B cell (primary cell): ENCODE measurements around the gene INHBB. TPM values are rescaled to one million over a fixed set of nuclear protein-coding genes. Genes with fewer than 3 reads are reported as not detected.
"Not testable (repeated sequence)": the region's sequence is repeated elsewhere in the genome, so short reads cannot be mapped to it uniquely, and the experiment has no call there.

Experiments used
- ATAC-seq: fragments of 200-7000 bp; cut with Tn5 transposase; one replicate; pipeline ENCODE4 v1.10.0; 2021; ENCODE audit warnings: low read depth, mild to moderate bottlenecking, moderate number of reproducible peaks, moderate library complexity
- CTCF ChIA-PET: fragments of 350-600 bp; sonication (Branson Sonifier 250); formaldehyde crosslinking; loops from one replicate; lab custom pipeline; 2021; ENCODE audit warnings: antibody characterized with exemption, inconsistent platforms; lab: Charles Lee
- POLR2A ChIA-PET: fragments of 350-600 bp; sonication (Branson Sonifier 250); formaldehyde crosslinking; loops from one replicate; lab custom pipeline; 2021; ENCODE audit warnings: antibody characterized with exemption; lab: Charles Lee
- DNase-seq: peaks from one replicate; pipeline ENCODE4 v3.0.0; 2013
- H2AFZ ChIP-seq: 2 replicates; pipeline ENCODE4 v1.6.1; 2012; ENCODE audit warnings: mild to moderate bottlenecking, low read depth, low read length; ENCODE audit not compliant: insufficient read depth, poor library complexity, severe bottlenecking
- H3K27ac ChIP-seq, 2 donors: 1 replicate in 1 of 2; 2 replicates in 1 of 2; pipeline ENCODE4 v1.5.1; 2012 to 2013; ENCODE audit warnings: low read length in 2 of 2, mild to moderate bottlenecking in 2 of 2, moderate library complexity in 1 of 2
- H3K27me3 ChIP-seq, 4 experiments: fragments of 200-600 bp in 1 of 4; sonication (generic) in 1 of 4; replicated peaks in 1 of 4; 1 replicate in 2 of 4; 2 replicates in 2 of 4; pipeline versions ENCODE4 v1.6.1 to v1.7.0; 2013 to 2016; ENCODE audit warnings: low read length in 3 of 4, mild to moderate bottlenecking in 2 of 4, mixed read lengths in 1 of 4, moderate library complexity in 1 of 4; ENCODE audit not compliant: insufficient read depth in 4 of 4, control insufficient read depth in 3 of 4; ENCODE audit errors: control extremely low read depth in 1 of 4
- H3K36me3 ChIP-seq, 2 experiments: replicated peaks in 1 of 2; 1 replicate in 1 of 2; 2 replicates in 1 of 2; pipeline versions ENCODE4 v1.6.1 to v1.7.1; 2013; ENCODE audit warnings: low read length in 1 of 2; ENCODE audit not compliant: insufficient read depth in 2 of 2, control insufficient read depth in 1 of 2; ENCODE audit errors: control extremely low read depth in 1 of 2, extremely low read depth in 1 of 2
- H3K4me1 ChIP-seq, 2 donors: fragments of 200-600 bp in 1 of 2; sonication (generic) in 1 of 2; 1 replicate in 1 of 2; 2 replicates in 1 of 2; pipeline versions ENCODE4 v1.5.1 to v1.6.1; 2013 to 2017; ENCODE audit warnings: low read length in 2 of 2; ENCODE audit not compliant: control insufficient read depth in 2 of 2, insufficient read depth in 2 of 2
- H3K4me2 ChIP-seq: replicated peaks from 2 replicates; pipeline ENCODE3; 2012; ENCODE audit warnings: mild to moderate bottlenecking, low read depth, low read length; ENCODE audit not compliant: poor library complexity, severe bottlenecking
- H3K4me3 ChIP-seq, 5 experiments: fragments of 200-600 bp in 1 of 5; sonication (generic) in 1 of 5; 1 replicate in 3 of 5; 2 replicates in 2 of 5; pipeline versions ENCODE4 v1.5.1 to v1.7.0; 2011 to 2016; ENCODE audit warnings: low read length in 4 of 5, mild to moderate bottlenecking in 4 of 5, low read depth in 2 of 5, control low read depth in 1 of 5, moderate library complexity in 1 of 5; ENCODE audit not compliant: insufficient read depth in 1 of 5; ENCODE audit errors: control extremely low read depth in 1 of 5, extremely low read depth in 1 of 5
- H3K79me2 ChIP-seq: fragments of 200-600 bp; sonication (generic); one replicate; pipeline ENCODE4 v1.6.0; 2016; ENCODE audit warnings: low read length; ENCODE audit not compliant: control insufficient read depth, insufficient read depth
- H3K9ac ChIP-seq: fragments of 200-600 bp; sonication (generic); 2 replicates; pipeline ENCODE4 v1.6.1; 2017; ENCODE audit warnings: mild to moderate bottlenecking, low read length, moderate library complexity
- H3K9me3 ChIP-seq, 3 donors: one replicate each; pipeline versions ENCODE4 v1.6.1 to v1.7.1; 2013; ENCODE audit warnings: low read length in 2 of 3; ENCODE audit not compliant: control insufficient read depth in 2 of 3, insufficient read depth in 1 of 3; ENCODE audit errors: control extremely low read depth in 1 of 3
- H4K20me1 ChIP-seq: 2 replicates; pipeline ENCODE4 v1.6.0; 2012; ENCODE audit warnings: mild to moderate bottlenecking, low read length; ENCODE audit not compliant: insufficient read depth, control insufficient read depth, poor library complexity, severe bottlenecking
- H3K27ac Mint-ChIP-seq: one replicate; pipeline ENCODE4 v1.8.0; 2021; ENCODE audit warnings: mixed read lengths
- H3K27me3 Mint-ChIP-seq: one replicate; pipeline ENCODE4 v1.8.0; 2021; ENCODE audit warnings: mixed read lengths
- H3K4me1 Mint-ChIP-seq: one replicate; pipeline ENCODE4 v1.8.0; 2021; ENCODE audit warnings: mixed read lengths
- H3K4me3 Mint-ChIP-seq: one replicate; pipeline ENCODE4 v1.8.0; 2021; ENCODE audit warnings: mixed read lengths
- H3K9me3 Mint-ChIP-seq: one replicate; pipeline ENCODE4 v1.8.0; 2022; ENCODE audit warnings: mixed read lengths; ENCODE audit not compliant: insufficient read depth
- CTCF ChIP-seq: fragments of 200-600 bp; IDR thresholded peaks from one replicate; pipeline ENCODE4 v1.8.0; 2022; ENCODE audit warnings: antibody characterized with exemption, mild to moderate bottlenecking
- EZH2 ChIP-seq: IDR thresholded peaks from 2 replicates; pipeline ENCODE4 v1.6.1; 2012; ENCODE audit warnings: borderline replicate concordance, low read depth, mild to moderate bottlenecking, moderate library complexity, low read length; ENCODE audit not compliant: insufficient read depth, poor library complexity, severe bottlenecking
- WGBS: methylation state at CpG from one replicate; pipeline ENCODE4 v1.1.5; 2013; ENCODE audit warnings: missing lambda C conversion rate; ENCODE audit not compliant: insufficient coverage; 5-methylcytosine and 5-hydroxymethylcytosine counted together
- intact Hi-C: fragments of 100-400 bp; cut with micrococcal nuclease; formaldehyde crosslinking; loops from one replicate; pipeline ENCODE4 v1.10.0; 2022
- polyA plus RNA-seq: library from polyadenylated mRNA; depleted of rRNA; stranded (reverse); fragments of >200 nt; gene quantifications from 2 replicates; pipeline ENCODE4 v1.2.3, GENCODE V29; 2012
- total RNA-seq, 2 donors: library from RNA; stranded (reverse); fragments of 120-200 nt in 1 of 2; gene quantifications; 1 replicate in 1 of 2; 2 replicates in 1 of 2; pipeline versions ENCODE4 v1.2.3 to v1.2.4, GENCODE V29; 2013 to 2022

Gene INHBB
- total and polyA plus RNA-seq, 2 donors (not counting 1 experiment from before 2014, with no cell fraction given): 0.03 TPM; not detected in 1

GRCh38 chr2:120319686-120320317, 26.1 kb upstream of the INHBB start:
- no peak overlapping the region for H3K27ac Mint-ChIP-seq
- Histone ChIP-seq H4K20me1 (no peaks in the 10 kb centered on the region), H3K36me3 (no peaks in the 10 kb centered on the region), H3K9ac (no peak overlapping the region), H3K27ac (no peak overlapping the region), H3K4me1 (no peaks in the 10 kb centered on the region), H3K4me2 (no peak overlapping the region), H2AFZ (no peak overlapping the region), H3K4me3 (no peak overlapping the region), H3K9me3 (peaks cover 0 to 4% (median 0%) of the 10 kb centered on the region in 3 donors), H3K27me3 (peaks cover 0 to 5% (median 2%) of the 10 kb centered on the region in 4 experiments), H3K79me2 (no peaks in the 10 kb centered on the region)
- H3K4me1 Mint-ChIP-seq: no peaks in the 10 kb centered on the region
- CTCF ChIA-PET: interaction anchor here (0.7 kb wide), 1 partner anchor 19 kb away, joined by 3 read pairs; no protein-coding TSS in a partner anchor
- no peaks in the 10 kb centered on the region for H3K9me3 Mint-ChIP-seq
- WGBS: 92% methylated on average over 18 of the region's 18 CpGs
- no peak overlapping the region for H3K4me3 Mint-ChIP-seq
- no peak for DNase-seq
- no peak for TF ChIP-seq CTCF
- TF ChIP-seq EZH2: no peak
- intact Hi-C loops: no loop called here
- POLR2A ChIA-PET: no interaction called here
- no peak for ATAC-seq
- H3K27me3 Mint-ChIP-seq: peaks cover 15% of the 10 kb centered on the region

GRCh38 chr2:120320318-120320851, 25.6 kb upstream of the INHBB start:
- Histone ChIP-seq H3K4me2 (no peak overlapping the region), H3K9ac (no peak overlapping the region), H4K20me1 (no peaks in the 10 kb centered on the region), H3K9me3 (peaks cover 0 to 4% (median 0%) of the 10 kb centered on the region in 3 donors), H2AFZ (no peak overlapping the region), H3K4me1 (no peaks in the 10 kb centered on the region), H3K27ac (no peak overlapping the region), H3K27me3 (peaks cover 0 to 5% (median 2%) of the 10 kb centered on the region in 4 experiments), H3K4me3 (no peak overlapping the region), H3K36me3 (no peaks in the 10 kb centered on the region), H3K79me2 (no peaks in the 10 kb centered on the region)
- ChIA-PET POLR2A (no interaction called here), CTCF (interaction anchor here (0.7 kb wide), 1 partner anchor 19 kb away, joined by 3 read pairs; no protein-coding TSS in a partner anchor)
- peaks cover 10% of the 10 kb centered on the region for H3K27me3 Mint-ChIP-seq
- TF ChIP-seq CTCF: no peak
- no peak for TF ChIP-seq EZH2
- WGBS: 68% methylated on average over 7 of the region's 10 CpGs
- no peaks in the 10 kb centered on the region for H3K9me3 Mint-ChIP-seq
- DNase-seq (no peak), ATAC-seq (no peak)
- no peak overlapping the region for H3K4me3 Mint-ChIP-seq
- intact Hi-C loops: no loop called here
- no peaks in the 10 kb centered on the region for H3K4me1 Mint-ChIP-seq
- no peak overlapping the region for H3K27ac Mint-ChIP-seq

- DNase-seq, H3K79me2 ChIP-seq, H3K4me1 Mint-ChIP-seq, H3K27me3 ChIP-seq, intact Hi-C loops, H3K9me3 ChIP-seq, H3K4me1 ChIP-seq, H3K4me3 Mint-ChIP-seq, H3K9ac ChIP-seq, H3K4me3 ChIP-seq, H3K9me3 Mint-ChIP-seq, H3K36me3 ChIP-seq, POLR2A ChIA-PET, H3K27me3 Mint-ChIP-seq, ATAC-seq, H3K27ac ChIP-seq, H3K27ac Mint-ChIP-seq, H2AFZ ChIP-seq, H3K4me2 ChIP-seq, H4K20me1 ChIP-seq: not testable (repeated sequence)
- WGBS: 94% methylated on average over 5 of the region's 5 CpGs
- CTCF ChIA-PET: interaction anchor here (0.6 to 0.7 kb wide), 2 partner anchors 9 to 18 kb away, joined by 3 read pairs; no protein-coding TSS in a partner anchor
These were observed 24.9 kb upstream of the INHBB start for GRCh38 chr2:120320887-120321556.
